MG63 (cell line): ENCODE results near the gene GRAMD1B. TPM values are rescaled to one million over a fixed set of nuclear protein-coding genes. Genes with fewer than 3 reads are reported as not detected.
A peak's percentile ranks its signal among the peaks of the same experiment; 100 is the strongest.
"Not testable (repeated sequence)": the region's sequence is repeated elsewhere in the genome, so short reads cannot be mapped to it uniquely, and the experiment has no call there.

ENCODE experiments used
- DNase-seq: peaks from one replicate; pipeline ENCODE4 v3.0.0-alpha.2; 2020
- H3K27me3 ChIP-seq: fragments of 250-450 bp; sonication (Bioruptor Pico); 2 replicates; pipeline ENCODE4 v1.5.1; 2020; ENCODE audit warnings: mild to moderate bottlenecking, moderate library complexity
- H3K36me3 ChIP-seq: fragments of 250-450 bp; sonication (Bioruptor Pico); 2 replicates; pipeline ENCODE4 v1.5.1; 2020; ENCODE audit warnings: mild to moderate bottlenecking, moderate library complexity
- H3K4me3 ChIP-seq: fragments of 250-450 bp; sonication (Bioruptor Pico); 2 replicates; pipeline ENCODE4 v1.5.1; 2020; ENCODE audit warnings: mild to moderate bottlenecking, moderate library complexity
- H3K9me3 ChIP-seq: fragments of 250-450 bp; sonication (Bioruptor Pico); 2 replicates; pipeline ENCODE4 v1.5.1; 2020; ENCODE audit warnings: mild to moderate bottlenecking, moderate library complexity
- total RNA-seq: library from RNA; depleted of rRNA; stranded (reverse); fragments of >200 nt; shearing (Covaris generic); gene quantifications from 2 replicates; pipeline ENCODE4 v1.2.3, GENCODE V29; 2014; ENCODE audit warnings: low replicate concordance

Gene GRAMD1B
- total RNA-seq, 1 experiment from 2014 or later, result not detected

- not testable (repeated sequence) for DNase-seq
Measured at GRCh38 chr11:123456448-123456847, 26.4 kb downstream of the GRAMD1B start.

GRCh38 chr11:123457187-123457770 lies 27.2 kb downstream of the GRAMD1B start:
- no peaks in the 10 kb centered on the region for H3K9me3 ChIP-seq
- H3K27me3 ChIP-seq, result no peaks in the 10 kb centered on the region
- DNase-seq, result no peak
- H3K36me3 ChIP-seq, result no peaks in the 10 kb centered on the region
- no peak overlapping the region for H3K4me3 ChIP-seq

More at GRCh38 chr11:123456448-123456847, 26.4 kb downstream of the GRAMD1B start:
- not testable (repeated sequence) for H3K36me3 ChIP-seq, H3K4me3 ChIP-seq, H3K27me3 ChIP-seq, H3K9me3 ChIP-seq

GRCh38 chr11:123458501-123458900 lies 28.4 kb downstream of the GRAMD1B start:
- no peaks in the 10 kb centered on the region for H3K9me3 ChIP-seq
- no peaks in the 10 kb centered on the region for H3K36me3 ChIP-seq
- no peaks in the 10 kb centered on the region for H3K27me3 ChIP-seq
- DNase-seq, result no peak
- H3K4me3 ChIP-seq, result no peak overlapping the region

GRCh38 chr11:123460012-123460700 lies 30.1 kb downstream of the GRAMD1B start:
- no peaks in the 10 kb centered on the region for H3K27me3 ChIP-seq
- H3K36me3 ChIP-seq, result no peaks in the 10 kb centered on the region
- H3K4me3 ChIP-seq, result no peak overlapping the region
- no peaks in the 10 kb centered on the region for H3K9me3 ChIP-seq
- no peak for DNase-seq

- no peaks in the 10 kb centered on the region for H3K36me3 ChIP-seq
- H3K4me3 ChIP-seq, result no peak overlapping the region
- no peaks in the 10 kb centered on the region for H3K9me3 ChIP-seq
- peak; percentile 14 for DNase-seq
- no peaks in the 10 kb centered on the region for H3K27me3 ChIP-seq
Measured at GRCh38 chr11:123461164-123461563, 31.1 kb downstream of the GRAMD1B start.

GRCh38 chr11:123465667-123466066 lies 35.6 kb downstream of the GRAMD1B start:
- not testable (repeated sequence) for H3K9me3 ChIP-seq, DNase-seq, H3K36me3 ChIP-seq, H3K4me3 ChIP-seq, H3K27me3 ChIP-seq

GRCh38 chr11:123466172-123466571 lies 36.1 kb downstream of the GRAMD1B start:
- not testable (repeated sequence) for H3K36me3 ChIP-seq

GRCh38 chr11:123469089-123469488 lies 39.0 kb downstream of the GRAMD1B start:
- H3K9me3 ChIP-seq, result no peaks in the 10 kb centered on the region
- no peaks in the 10 kb centered on the region for H3K36me3 ChIP-seq
- DNase-seq, result no peak
- H3K4me3 ChIP-seq, result no peak overlapping the region
- no peaks in the 10 kb centered on the region for H3K27me3 ChIP-seq

More at GRCh38 chr11:123466172-123466571, 36.1 kb downstream of the GRAMD1B start:
- not testable (repeated sequence) for H3K4me3 ChIP-seq, DNase-seq, H3K9me3 ChIP-seq, H3K27me3 ChIP-seq

GRCh38 chr11:123469586-123469985 lies 39.5 kb downstream of the GRAMD1B start:
- Histone ChIP-seq H3K9me3 (no peaks in the 10 kb centered on the region), H3K36me3 (no peaks in the 10 kb centered on the region), H3K27me3 (no peaks in the 10 kb centered on the region), H3K4me3 (no peak overlapping the region)
- no peak for DNase-seq

GRCh38 chr11:123470842-123471241 lies 40.8 kb downstream of the GRAMD1B start:
- Histone ChIP-seq H3K9me3 (no peaks in the 10 kb centered on the region), H3K4me3 (no peak overlapping the region), H3K36me3 (no peaks in the 10 kb centered on the region), H3K27me3 (no peaks in the 10 kb centered on the region)
- DNase-seq, result no peak

- H3K36me3 ChIP-seq, result no peaks in the 10 kb centered on the region
- no peak for DNase-seq
- no peaks in the 10 kb centered on the region for H3K27me3 ChIP-seq
- H3K9me3 ChIP-seq, result no peaks in the 10 kb centered on the region
- H3K4me3 ChIP-seq, result no peak overlapping the region
Measured at GRCh38 chr11:123472236-123472935, 42.3 kb downstream of the GRAMD1B start.

- Histone ChIP-seq H3K27me3 (no peaks in the 10 kb centered on the region), H3K36me3 (no peaks in the 10 kb centered on the region), H3K4me3 (no peak overlapping the region), H3K9me3 (no peaks in the 10 kb centered on the region)
- DNase-seq, result no peak
Measured at GRCh38 chr11:123473941-123474677, 44.0 kb downstream of the GRAMD1B start.

- Histone ChIP-seq H3K9me3 (no peaks in the 10 kb centered on the region), H3K4me3 (no peak overlapping the region), H3K27me3 (no peaks in the 10 kb centered on the region), H3K36me3 (no peaks in the 10 kb centered on the region)
- DNase-seq, result no peak
Measured at GRCh38 chr11:123474994-123475393, 44.9 kb downstream of the GRAMD1B start.

GRCh38 chr11:123475469-123475868 lies 45.4 kb downstream of the GRAMD1B start:
- Histone ChIP-seq H3K4me3 (no peak overlapping the region), H3K36me3 (no peaks in the 10 kb centered on the region), H3K27me3 (no peaks in the 10 kb centered on the region), H3K9me3 (no peaks in the 10 kb centered on the region)
- no peak for DNase-seq

- no peaks in the 10 kb centered on the region for H3K36me3 ChIP-seq
- H3K4me3 ChIP-seq, result no peak overlapping the region
- no peak for DNase-seq
- H3K27me3 ChIP-seq, result no peaks in the 10 kb centered on the region
- no peaks in the 10 kb centered on the region for H3K9me3 ChIP-seq
Measured at GRCh38 chr11:123477205-123477907, 47.3 kb downstream of the GRAMD1B start.

GRCh38 chr11:123478352-123478987 lies 48.4 kb downstream of the GRAMD1B start:
- peak; percentile 63 for DNase-seq
- Histone ChIP-seq H3K27me3 (no peaks in the 10 kb centered on the region), H3K36me3 (no peaks in the 10 kb centered on the region), H3K4me3 (no peak overlapping the region), H3K9me3 (no peaks in the 10 kb centered on the region)
